Stimulated activated CD4-positive, alpha-beta T cell treated with anti-CD3 and anti-CD28 coated beads, Interleukin-15, amount 100 ng/mL, for 48 hours (primary cell): ENCODE results near the gene HM13.
"Not testable (repeated sequence)": the region's sequence is repeated elsewhere in the genome, so short reads cannot be mapped to it uniquely, and the experiment has no call there.

Source experiments
- DNase-seq, 2 donors: peaks; one replicate each; pipeline ENCODE4 v3.0.0-alpha.2; 2020; ENCODE audit warnings: low read depth in 2 of 2

The HM13 gene

DNA sequence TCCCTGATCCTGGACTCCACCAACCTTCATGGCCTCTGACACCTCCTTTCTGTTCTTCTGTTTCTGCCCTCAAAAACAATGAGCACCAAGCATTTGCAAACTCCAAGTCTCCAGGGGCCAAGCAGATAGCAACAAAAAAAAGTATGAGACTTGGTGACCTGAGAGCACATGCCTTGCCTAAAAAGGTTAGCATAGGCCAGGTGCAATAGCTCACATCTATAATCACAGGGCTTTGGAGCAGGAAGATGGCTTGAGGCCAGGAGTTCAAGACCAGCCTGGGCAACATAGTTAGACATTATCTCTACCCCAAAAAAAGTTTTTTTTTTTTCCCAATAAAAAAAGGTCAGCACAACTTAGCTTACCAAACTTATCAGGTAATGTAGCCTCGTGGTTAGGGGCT is 13.7 kb upstream of the HM13 start:
- no peak for DNase-seq

DNA sequence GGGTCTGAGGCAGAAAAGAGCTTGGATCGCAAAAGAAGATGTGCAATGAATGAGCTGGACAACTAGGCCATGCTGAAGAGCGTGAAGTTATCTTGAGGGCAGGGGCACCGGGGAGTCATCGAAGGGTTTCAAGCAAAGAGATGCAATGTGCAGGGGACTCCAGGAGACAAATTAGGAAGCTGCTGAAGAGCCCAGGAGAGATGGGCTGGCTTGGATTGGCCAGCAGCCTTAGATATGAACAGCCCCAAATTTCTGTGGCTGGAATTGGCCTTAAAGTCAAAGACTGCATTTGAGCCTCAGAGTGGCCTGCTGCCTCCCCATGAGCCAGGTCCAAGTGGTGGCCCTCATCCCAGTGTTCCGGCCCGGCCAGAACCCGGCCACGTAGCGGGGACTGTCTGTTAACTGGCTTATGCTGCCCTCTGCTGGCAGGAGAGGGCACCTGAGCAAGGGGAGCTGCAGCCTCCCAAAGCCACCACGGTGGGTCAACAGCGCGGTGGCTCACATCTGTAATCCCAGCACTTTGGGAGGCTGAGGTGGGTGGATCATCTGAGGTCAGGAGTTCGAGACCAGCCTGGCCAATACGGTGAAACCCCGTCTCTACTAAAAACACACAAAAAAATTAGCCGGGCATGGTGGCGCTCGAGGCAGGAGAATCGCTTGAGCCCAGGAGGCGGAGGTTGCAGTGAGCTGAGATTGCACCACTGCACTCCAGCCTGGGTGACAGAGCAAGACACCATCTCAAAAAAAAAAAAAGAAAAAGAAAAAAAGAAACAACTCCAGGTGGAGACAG is 11.2 kb upstream of the HM13 start:
- DNase-seq: peak; percentile 57 to 73

DNA sequence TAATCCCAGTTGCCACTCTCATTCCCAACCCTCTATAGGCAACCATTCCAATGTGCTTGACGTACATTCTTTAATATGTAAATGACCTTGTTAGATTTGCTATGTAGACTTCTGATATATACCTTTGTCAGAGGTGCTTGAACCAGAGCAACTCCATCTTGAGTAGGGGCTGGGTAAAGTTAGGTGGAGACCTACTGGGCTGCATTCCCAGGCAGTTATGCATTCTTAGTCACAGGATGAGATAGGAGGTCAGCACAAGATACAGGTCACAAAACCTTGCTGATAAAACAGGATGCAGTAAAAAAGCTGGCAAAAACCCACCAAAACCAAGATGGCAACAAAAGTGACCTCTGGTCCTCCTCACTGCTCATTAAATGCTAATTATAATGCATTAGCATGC is 8.3 kb upstream of the HM13 start:
- no peak for DNase-seq

DNA sequence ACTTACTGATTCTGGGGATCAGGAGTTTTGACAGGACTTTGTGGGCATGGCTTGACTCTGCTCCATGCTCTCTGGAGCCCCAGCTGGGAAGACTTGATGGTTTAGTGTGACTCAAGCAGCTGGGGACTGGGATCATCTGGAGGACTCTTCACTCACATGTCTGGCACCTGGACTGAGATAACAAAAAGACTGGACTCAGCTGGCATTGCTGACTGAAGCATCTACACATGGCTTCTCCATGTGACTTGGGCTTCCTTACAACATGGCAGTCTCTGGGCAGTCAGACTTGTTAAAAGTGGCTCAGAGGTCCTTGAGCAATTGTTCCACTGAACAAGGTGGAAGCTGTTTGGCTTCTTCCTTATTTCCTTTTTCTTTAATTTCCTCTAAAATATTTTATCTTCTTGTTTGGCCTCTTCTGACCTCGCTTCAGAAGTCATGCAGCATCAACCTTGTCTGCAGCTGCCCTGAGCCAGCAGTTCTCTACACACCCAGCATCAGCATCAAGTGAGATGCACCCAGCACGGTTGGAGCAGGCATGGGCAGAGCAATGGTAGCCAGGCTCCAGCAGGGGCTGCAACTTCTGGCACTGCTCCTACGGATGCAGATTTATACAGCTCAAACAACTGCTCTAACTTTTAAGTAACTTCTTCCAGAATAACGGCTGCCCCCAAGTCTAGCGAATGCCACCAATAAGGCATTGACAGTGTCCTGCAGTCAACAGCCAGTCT is 5.6 kb upstream of the HM13 start:
- DNase-seq: no peak

DNA sequence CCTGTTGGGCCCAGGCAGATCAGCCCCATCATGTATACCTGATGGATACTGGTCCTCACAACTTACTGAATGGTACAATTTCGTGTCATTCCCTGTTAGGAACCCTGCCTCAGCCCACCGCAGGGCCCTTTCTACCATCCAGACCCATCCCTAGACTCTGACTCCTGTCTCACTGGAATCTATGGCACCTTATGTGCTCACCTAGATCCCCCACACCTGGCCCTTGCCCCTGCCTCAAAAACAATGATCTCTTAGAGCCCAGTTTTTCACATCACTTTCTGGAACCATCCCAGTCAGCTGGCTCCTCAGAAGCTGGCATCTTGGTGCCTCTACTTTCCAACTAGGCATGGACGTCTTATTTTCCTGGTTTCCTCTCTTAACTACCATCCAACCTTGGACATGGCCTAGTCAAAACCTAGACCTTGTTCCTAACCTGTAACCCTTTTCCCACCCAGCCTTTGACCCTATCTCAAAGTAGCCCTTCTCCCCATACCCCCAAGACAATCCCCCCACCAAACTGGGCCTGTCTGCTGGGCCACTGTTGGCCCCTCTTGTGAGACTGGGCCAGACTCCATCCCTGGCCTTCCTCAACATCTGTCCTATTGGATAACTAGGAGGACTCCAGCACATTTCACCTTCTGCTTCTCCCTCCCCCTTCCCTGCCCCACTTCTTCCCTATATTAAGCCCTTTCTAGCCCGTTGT is 981 bp downstream of the HM13 start:
- no peak for DNase-seq

DNA sequence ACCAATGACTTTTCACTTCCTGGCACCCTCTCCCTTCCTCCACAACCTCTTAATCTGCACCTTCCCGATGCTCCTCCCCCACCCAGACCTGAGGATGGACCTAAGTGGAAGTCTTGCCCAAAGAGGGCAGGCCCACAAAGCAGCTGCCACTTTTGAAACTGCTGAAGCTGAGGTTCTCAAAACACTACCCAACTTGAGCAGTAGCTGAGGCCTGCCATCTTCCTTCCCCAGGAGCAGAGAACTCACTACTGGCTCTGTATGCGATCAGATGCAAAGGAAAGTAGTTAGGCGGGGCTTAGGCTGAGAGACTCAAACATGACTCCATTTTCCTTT is 1.5 kb downstream of the HM13 start:
- DNase-seq: no peak

DNA sequence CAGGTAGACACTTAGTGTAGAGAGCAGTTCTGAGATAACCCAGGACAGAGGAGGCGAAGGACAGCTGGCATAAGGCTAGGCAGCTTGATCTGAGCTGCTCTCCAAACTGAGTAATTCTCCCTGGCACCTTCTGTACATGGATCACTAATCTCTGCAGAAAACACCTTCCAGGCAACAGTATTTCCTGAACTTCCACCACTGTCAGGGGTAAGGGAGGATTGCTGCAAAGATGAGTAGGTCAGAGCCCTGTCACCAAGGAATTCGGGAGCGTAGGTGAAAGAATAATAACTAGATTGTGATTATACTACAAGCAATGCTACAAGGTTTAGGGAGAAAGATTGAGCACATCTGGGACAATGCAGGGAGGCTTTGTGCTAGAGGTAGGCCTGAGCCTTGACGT is 1.9 kb downstream of the HM13 start:
- DNase-seq: no peak

DNA sequence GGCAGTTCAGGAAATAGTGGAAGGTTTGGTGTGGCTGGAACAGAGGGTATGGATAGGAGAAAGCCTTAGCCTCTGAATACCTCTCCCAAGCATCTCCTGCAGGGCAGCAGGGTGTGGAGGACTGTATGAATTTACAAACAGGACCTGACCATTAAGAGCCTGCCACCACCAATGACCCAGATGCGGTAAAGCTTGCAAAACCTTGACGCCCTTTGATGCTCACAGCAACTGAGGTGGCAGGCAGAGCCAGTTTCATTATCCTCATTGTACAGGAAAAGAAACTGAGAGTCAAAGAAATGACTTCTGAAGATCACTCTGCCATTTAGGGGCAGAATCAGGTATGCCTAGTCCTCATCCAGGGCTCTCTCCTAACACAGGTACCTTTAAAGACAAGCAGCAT is 2.4 kb downstream of the HM13 start:
- DNase-seq: no peak

DNA sequence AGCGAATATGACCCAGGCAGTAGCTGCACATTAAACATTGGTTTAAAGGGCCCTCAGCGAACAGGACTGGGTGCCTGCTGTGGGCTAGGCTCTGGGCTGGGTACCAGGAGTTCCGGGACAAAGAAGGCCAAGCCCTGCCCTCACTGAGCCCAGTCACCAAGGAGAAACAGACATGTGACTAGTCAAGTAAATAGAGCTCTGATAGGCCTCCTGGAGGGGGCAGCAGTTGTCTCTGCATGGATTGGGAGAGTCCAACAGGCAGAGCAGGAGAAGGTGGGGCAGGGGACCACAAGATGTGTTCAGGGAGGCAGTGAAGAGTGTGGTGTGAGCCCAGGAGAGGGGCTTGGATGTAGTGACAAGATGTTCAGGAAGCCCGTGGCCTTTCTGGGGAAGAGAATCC is 3.1 kb downstream of the HM13 start:
- no peak for DNase-seq

DNA sequence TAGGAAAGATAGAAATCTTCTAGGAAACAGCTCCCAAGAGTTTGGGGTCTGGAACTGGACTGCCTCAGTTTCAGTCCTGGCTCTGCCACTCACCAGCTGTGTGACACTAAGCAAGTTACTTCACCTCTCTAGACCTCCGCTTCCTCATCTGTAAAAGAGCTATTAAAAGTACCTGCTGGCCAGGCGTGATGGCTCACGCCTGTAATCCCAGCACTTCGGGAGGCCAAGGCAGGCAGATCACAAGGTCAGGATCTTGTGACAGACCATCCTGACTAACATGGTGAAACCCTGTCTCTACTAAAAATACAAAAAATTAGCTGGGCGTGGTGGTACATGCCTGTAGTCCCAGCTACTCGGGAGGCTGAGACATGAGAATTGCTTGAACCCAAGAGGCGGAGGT is 7.0 kb downstream of the HM13 start:
- not testable (repeated sequence) for DNase-seq

DNA sequence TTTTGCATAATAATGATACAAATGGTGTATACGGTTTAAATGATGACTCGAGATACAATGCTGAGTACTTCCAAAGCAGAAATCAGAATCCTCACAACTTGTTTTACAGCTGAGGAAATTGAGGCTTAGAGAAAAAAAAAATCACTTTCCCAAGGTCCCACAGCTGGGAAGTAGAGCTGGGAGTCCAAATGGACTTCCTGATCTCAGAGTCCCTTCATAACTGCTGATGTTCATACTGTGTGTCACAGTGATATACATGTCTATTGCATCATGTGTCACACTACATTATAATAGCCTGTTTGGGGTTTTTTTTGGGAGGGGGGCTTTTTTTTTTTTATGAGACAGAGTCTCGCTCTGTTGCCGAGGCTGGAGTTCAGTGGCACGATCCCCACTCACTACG is 8.5 kb downstream of the HM13 start:
- no peak for DNase-seq

DNA sequence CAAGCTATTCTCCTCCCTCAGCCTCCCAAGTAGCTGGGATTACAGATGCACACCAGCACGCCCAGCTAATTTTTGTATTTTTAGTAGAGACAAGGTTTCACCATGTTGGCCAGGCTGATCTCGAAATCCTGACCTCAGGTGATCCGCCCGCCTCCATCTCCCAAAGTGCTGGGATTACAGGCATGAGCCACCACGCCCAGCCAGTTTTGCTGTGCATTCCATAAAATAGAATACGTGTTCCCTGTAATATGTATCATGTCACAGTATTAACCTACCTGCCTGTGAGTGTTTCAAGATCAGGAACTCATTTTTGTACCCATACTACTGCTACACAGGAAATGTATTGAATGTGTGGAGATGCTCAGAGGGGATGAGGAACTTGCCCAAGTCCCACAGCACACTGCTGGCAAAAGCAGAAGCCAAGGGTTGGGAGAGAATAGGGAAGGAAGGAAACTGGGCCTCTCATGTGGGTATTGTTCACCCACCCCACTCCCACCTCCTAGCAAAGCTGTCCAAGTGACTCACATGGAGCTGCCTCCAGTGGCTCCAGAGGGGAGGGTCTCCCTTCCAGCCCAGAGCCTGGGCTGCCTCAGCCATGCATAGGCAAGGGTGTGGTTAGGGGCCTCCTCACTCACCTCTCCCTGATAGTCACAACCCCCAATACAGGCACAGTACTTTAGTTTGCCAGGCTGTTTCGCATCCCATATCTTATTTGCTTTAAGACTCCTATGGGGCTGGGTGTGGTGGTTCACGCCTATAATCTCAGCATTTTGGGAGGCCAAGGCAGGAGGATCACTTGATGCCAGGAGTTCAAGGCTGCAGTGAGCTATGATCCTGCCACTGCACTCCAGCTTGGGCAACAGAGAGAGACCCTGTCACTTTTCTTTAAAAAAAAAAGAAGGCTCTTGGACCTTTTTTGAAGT is 9.4 kb downstream of the HM13 start:
- no peak for DNase-seq

DNA sequence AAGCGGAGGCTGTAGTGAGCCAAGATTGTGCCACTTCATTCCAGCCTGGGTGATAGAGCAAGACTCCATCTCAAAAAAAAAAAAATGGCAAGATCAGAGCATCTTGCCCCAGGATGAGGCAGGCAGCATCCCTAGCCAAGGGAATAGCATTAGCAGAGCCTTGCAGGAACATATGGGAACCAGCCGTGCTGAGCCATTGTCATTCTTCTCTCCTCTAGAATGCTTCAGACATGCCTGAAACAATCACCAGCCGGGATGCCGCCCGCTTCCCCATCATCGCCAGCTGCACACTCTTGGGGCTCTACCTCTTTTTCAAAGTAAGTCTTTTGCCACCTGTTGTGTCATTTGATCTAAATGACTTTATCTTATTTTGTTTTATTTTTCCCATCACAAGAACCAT is 13.0 kb downstream of the HM13 start:
- DNase-seq: no peak

DNA sequence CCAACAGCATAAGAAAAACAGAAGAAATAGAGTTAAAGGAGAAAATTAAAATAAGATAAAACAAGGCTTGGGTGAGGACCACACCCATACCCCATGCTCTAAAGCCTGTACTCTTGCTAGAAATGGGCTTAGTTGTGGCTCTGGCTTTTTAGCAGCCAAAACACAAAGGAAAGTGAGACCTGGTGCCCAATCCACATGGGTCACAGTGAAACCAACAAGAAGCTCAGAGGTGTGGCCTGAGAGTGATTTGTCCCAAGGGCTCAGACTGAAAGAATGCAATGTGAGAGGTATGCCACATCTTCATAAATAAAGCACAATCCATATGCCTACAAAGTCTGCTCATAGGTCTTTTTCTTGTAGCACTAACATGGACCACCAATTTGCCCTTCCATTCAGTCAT is 21.1 kb downstream of the HM13 start:
- DNase-seq: no peak

DNA sequence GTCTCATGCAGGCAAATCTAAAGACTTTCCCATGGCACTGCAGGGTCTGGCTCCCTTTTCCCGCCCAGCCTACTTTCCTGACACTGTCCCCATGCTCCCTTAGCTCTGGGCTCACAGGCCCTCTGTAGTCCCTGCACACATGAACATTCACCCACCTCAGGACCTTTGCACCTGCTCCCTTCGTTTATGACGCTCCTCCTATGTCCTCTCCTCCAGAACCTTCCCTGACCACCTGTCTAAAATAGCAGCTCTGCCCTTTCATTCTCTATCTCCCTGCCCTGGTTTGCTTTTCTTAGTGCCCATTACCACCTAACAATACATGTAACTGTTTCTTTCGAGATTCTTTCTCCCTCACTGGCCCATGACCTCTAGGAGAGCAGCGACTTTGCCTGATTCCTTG is 22.3 kb downstream of the HM13 start:
- no peak for DNase-seq

DNA sequence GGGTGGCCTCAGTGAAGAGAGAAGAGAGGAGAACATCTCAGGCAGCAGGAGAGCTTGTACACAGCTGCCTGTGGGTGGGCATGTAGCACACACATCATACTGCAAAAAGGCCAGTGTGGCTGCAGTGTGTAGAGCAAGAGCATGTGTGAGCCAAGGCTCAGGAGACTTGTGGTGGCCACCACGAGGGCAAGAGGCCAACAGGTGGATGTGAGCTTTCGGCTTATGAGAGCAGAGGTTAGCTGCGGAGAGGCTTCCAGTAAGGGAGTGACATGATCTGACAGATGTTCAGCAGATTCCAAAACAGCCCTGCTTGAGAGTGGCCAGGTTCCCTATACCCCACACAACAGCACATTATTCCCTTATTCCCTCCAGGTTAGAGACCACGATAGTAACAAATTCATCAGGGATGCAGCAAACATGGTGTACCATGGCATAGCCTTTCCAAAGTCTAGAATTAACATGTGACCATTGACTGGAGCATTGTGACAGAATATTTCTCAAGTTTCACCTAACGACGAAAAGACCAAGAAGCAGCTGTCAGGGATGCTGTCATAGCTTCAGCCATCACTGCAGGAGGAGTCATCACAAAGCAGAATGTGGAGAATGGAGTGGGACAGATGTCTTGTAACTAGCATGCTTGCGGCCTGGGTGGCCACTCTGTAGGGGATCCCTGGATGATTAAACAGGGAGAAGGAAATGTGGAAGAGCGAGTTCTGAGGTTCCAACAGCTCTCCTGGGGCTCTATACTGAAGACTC is 23.1 kb downstream of the HM13 start:
- no peak for DNase-seq

DNA sequence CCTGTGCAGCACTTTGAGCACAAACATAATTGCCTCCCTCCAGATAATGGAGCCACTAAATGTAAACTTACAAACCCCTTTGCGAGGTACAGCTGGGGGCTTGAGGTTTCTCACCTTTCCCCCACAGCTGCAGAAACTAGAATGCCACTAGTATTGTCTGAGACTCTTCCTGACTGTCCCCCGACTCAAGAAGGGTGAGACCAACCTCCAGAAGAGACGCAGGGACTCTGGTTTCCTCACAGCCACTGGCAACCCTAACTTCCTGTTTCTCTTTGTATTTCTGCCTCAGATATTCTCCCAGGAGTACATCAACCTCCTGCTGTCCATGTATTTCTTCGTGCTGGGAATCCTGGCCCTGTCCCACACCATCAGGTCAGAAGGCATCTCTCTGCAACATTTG is 23.6 kb downstream of the HM13 start:
- no peak for DNase-seq

DNA sequence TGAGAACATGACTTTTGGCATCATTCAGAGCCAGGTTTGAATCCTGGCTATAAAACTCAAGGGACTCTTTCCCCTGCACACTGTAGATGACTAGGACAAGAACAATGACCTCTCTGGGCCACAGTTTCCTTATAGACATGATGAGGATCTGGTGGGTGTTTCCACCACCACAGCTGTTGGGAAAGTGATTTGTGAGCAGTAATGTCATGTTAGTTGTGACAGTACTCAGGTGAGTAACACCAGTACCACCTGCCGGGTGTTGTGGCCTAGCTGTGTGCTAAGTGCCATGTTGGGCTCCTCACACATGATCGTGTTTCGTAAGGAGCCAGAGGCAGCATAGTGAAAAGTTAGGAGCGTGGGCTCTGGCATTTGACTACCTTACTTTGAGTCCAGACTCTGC is 24.1 kb downstream of the HM13 start:
- DNase-seq: no peak

DNA sequence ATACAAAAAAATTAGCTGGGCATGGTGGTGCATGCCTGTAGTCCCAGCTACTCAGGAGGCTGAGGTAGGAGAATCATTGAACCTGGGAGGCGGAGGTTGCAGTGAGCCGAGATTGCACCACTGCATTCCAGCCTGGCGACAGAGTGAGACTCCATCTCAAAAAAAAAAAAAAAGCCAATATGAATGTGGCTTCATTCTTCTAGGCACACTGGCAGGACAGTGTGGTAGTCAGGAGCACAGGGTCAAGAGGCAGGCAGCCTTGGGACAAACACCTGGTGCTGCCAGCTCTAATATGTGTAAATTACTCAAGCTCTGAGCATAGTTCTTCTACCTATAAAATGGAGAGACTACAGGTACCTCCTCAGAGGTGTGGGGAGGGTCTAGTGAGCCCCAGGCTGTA is 25.4 kb downstream of the HM13 start:
- not testable (repeated sequence) for DNase-seq

DNA sequence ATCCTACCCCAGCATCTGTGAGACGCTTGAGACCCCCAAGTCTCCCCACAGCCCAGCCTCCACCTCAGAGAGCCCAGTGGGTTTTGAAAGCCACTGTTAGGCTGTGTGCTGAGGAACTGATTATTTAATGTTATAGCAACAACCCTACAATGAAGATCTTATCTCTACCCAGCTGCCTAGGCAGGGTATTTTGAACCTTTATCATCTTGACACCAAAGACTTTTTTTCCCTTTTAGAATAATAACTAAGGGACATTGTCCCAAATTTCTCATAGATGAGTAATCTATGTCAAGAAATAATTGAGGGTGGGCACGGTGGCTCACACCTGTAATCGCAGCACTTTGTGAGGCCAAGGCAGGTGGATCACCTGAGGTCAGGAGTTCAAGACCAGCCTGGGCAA is 26.2 kb downstream of the HM13 start:
- no peak for DNase-seq

DNA sequence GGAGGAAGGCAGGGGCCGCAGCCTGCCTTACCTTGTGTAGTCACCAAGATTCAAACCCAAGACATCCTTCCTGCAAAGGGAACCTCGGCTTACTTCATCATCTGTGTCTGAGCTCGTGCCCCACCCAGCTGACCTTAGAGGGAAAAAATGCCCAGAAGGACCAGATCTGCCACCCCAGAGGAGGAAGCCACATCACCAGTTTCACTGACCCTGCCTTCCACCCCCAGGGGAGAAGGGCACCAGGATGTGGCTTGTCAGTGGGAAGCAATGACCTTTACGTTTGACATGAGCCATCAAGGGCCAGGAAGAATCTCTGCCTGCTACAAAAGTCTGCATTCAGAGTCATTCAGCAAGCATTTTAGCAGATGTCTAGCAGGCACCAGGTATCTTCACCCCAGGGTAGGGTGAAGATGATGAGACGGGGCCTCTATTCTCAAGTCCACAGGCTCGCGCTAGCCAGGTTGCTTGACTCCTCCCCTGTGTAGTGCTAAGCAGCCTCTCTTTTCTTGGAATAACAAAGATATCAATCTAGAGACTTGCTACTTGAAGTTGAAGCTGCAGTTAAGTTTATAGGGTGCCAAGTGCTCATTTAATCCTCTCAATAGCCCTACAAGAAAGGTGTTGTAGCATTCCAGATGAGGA is 28.1 kb downstream of the HM13 start:
- no peak for DNase-seq
